CD14-positive monocyte (primary cell): ENCODE results near the gene LASP1NB.

ENCODE experiments used
- DNase-seq, 3 donors: peaks; one replicate each; pipeline ENCODE4 v3.0.0-alpha.2; 2011 to 2022
- H2AFZ ChIP-seq: 2 replicates; pipeline ENCODE4 v1.6.0; 2012; ENCODE audit warnings: mild to moderate bottlenecking, low read depth, low read length, inconsistent platforms; ENCODE audit not compliant: insufficient read depth, poor library complexity, severe bottlenecking
- H3K27ac ChIP-seq, 2 donors: 1 replicate in 1 of 2; 2 replicates in 1 of 2; pipeline ENCODE4 v1.5.1; 2012 to 2013; ENCODE audit warnings: low read length in 2 of 2, control low read depth in 1 of 2, inconsistent platforms in 1 of 2, low read depth in 1 of 2, mild to moderate bottlenecking in 1 of 2
- H3K27me3 ChIP-seq, 2 donors: one replicate each; pipeline versions ENCODE4 v1.6.0 to v1.6.1; 2011 to 2013; ENCODE audit warnings: low read length in 2 of 2; ENCODE audit not compliant: control insufficient read depth in 2 of 2, insufficient read depth in 2 of 2
- H3K36me3 ChIP-seq, 2 donors: replicated peaks in 1 of 2; 1 replicate in 1 of 2; 2 replicates in 1 of 2; pipeline versions ENCODE4 v1.5.1 to v1.6.1; 2012 to 2013; ENCODE audit warnings: low read length in 2 of 2, control low read depth in 1 of 2, inconsistent platforms in 1 of 2, mild to moderate bottlenecking in 1 of 2; ENCODE audit not compliant: insufficient read depth in 2 of 2, control insufficient read depth in 1 of 2
- H3K4me1 ChIP-seq, 2 donors: 1 replicate in 1 of 2; 2 replicates in 1 of 2; pipeline versions ENCODE4 v1.5.1 to v1.6.1; 2012 to 2013; ENCODE audit warnings: low read length in 2 of 2, control low read depth in 1 of 2, inconsistent platforms in 1 of 2, mild to moderate bottlenecking in 1 of 2, moderate library complexity in 1 of 2; ENCODE audit not compliant: insufficient read depth in 2 of 2, control insufficient read depth in 1 of 2
- H3K4me2 ChIP-seq: replicated peaks from 2 replicates; pipeline ENCODE3; 2012; ENCODE audit warnings: low read length, moderate library complexity, mild to moderate bottlenecking; ENCODE audit not compliant: poor library complexity, severe bottlenecking; ENCODE audit errors: extremely low read depth
- H3K4me3 ChIP-seq, 3 experiments: fragments of 200-600 bp in 1 of 3; sonication (generic) in 1 of 3; replicated peaks in 1 of 3; 1 replicate in 2 of 3; 2 replicates in 1 of 3; pipeline ENCODE4 v1.5.1; 2011 to 2013; ENCODE audit warnings: low read length in 3 of 3, mild to moderate bottlenecking in 3 of 3, control low read depth in 2 of 3, low read depth in 2 of 3, inconsistent platforms in 1 of 3, moderate library complexity in 1 of 3
- H3K79me2 ChIP-seq: 2 replicates; pipeline ENCODE4 v1.6.0; 2012; ENCODE audit warnings: mild to moderate bottlenecking, control low read depth, inconsistent platforms, low read length, moderate library complexity; ENCODE audit not compliant: insufficient read depth
- H3K9ac ChIP-seq: 2 replicates; pipeline ENCODE4 v1.6.0; 2017; ENCODE audit warnings: low read length, mild to moderate bottlenecking; ENCODE audit not compliant: insufficient read depth, poor library complexity, severe bottlenecking
- H3K9me3 ChIP-seq, 2 donors: replicated peaks in 1 of 2; 1 replicate in 1 of 2; 2 replicates in 1 of 2; pipeline versions ENCODE4 v1.5.1 to v1.6.1; 2012 to 2013; ENCODE audit warnings: low read length in 2 of 2, control low read depth in 1 of 2; ENCODE audit not compliant: control insufficient read depth in 1 of 2, insufficient read depth in 1 of 2
- H4K20me1 ChIP-seq: 2 replicates; pipeline ENCODE4 v1.6.0; 2012; ENCODE audit warnings: mild to moderate bottlenecking, low read length, control low read depth, moderate library complexity; ENCODE audit not compliant: insufficient read depth
- H3K27ac Mint-ChIP-seq, 7 donors: one replicate each; pipeline ENCODE4 v1.8.0; 2020; ENCODE audit warnings: mild to moderate bottlenecking in 7 of 7, mixed read lengths in 7 of 7, moderate library complexity in 6 of 7, inconsistent platforms in 2 of 7
- H3K27me3 Mint-ChIP-seq, 3 donors: one replicate each; pipeline ENCODE4 v1.8.0; 2021 to 2022; ENCODE audit warnings: low read depth in 3 of 3, mild to moderate bottlenecking in 3 of 3, mixed read lengths in 3 of 3, moderate library complexity in 3 of 3, inconsistent platforms in 1 of 3
- H3K36me3 Mint-ChIP-seq, 2 donors: one replicate each; pipeline ENCODE4 v1.8.0; 2020; ENCODE audit warnings: mixed read lengths in 2 of 2, inconsistent platforms in 1 of 2, mild to moderate bottlenecking in 1 of 2
- H3K4me1 Mint-ChIP-seq: one replicate; pipeline ENCODE4 v1.8.0; 2020; ENCODE audit warnings: mild to moderate bottlenecking, mixed read lengths
- H3K4me3 Mint-ChIP-seq, 2 donors: one replicate each; pipeline ENCODE4 v1.8.0; 2020; ENCODE audit warnings: mild to moderate bottlenecking in 2 of 2, mixed read lengths in 2 of 2, moderate library complexity in 1 of 2
- H3K9me3 Mint-ChIP-seq, 7 donors: one replicate each; pipeline ENCODE4 v1.8.0; 2020 to 2022; ENCODE audit warnings: mixed read lengths in 7 of 7, mild to moderate bottlenecking in 6 of 7, moderate library complexity in 6 of 7, inconsistent platforms in 2 of 7
- CTCF ChIP-seq: fragments of 200-600 bp; IDR thresholded peaks from one replicate; pipeline ENCODE4 v1.8.0; 2022; ENCODE audit warnings: antibody characterized with exemption, mild to moderate bottlenecking
- WGBS: methylation state at CpG from one replicate; pipeline ENCODE4 v1.1.5; 2013; ENCODE audit warnings: missing lambda C conversion rate; ENCODE audit not compliant: insufficient coverage; 5-methylcytosine and 5-hydroxymethylcytosine counted together
- intact Hi-C, 2 donors: fragments of 100-400 bp; cut with micrococcal nuclease; formaldehyde crosslinking; loops; one replicate each; pipeline versions ENCODE4 v1.15.0 to v1.15.1; 2023

The LASP1NB gene

GRCh38 chr17:38961413-38961812 lies 36.0 kb downstream of the LASP1NB start:
- Mint-ChIP-seq H3K36me3 (no peaks in the 10 kb centered on the region), H3K27me3 (peaks cover 0 to 7% (median 4%) of the 10 kb centered on the region in 3 donors), H3K4me3 (no peak overlapping the region), H3K9me3 (peaks cover 0 to 2% (median 0%) of the 10 kb centered on the region in 7 donors), H3K27ac (no peak overlapping the region), H3K4me1 (no peaks in the 10 kb centered on the region)
- Histone ChIP-seq H3K36me3 (no peaks in the 10 kb centered on the region), H3K9me3 (no peaks in the 10 kb centered on the region), H3K79me2 (no peaks in the 10 kb centered on the region), H3K4me3 (no peak overlapping the region), H3K4me1 (no peaks in the 10 kb centered on the region), H3K9ac (no peak overlapping the region), H4K20me1 (no peaks in the 10 kb centered on the region), H3K27ac (no peak overlapping the region), H3K27me3 (no peaks in the 10 kb centered on the region), H2AFZ (no peak overlapping the region), H3K4me2 (no peak overlapping the region)
- no peak for TF ChIP-seq CTCF
- no peak for DNase-seq
- no CpG with 5 or more reads among the region's 4 CpGs for WGBS
- intact Hi-C loops: loop anchor here in 1 of 2 donors (5.0 kb wide), 1 partner anchor 49 kb away; no protein-coding TSS in a partner anchor

- no peaks in the 10 kb centered on the region for H3K9me3 ChIP-seq
- no peaks in the 10 kb centered on the region for H3K36me3 Mint-ChIP-seq
- H3K4me3 Mint-ChIP-seq: peak within 1 kb of the TSS; percentile 71 to 77
- H3K36me3 ChIP-seq: no peaks in the 10 kb centered on the region
- TF ChIP-seq CTCF: no peak
- WGBS: 2% methylated on average over 16 of the region's 21 CpGs
- H3K4me2 ChIP-seq: peak within 1 kb of the TSS; percentile 68
- peak within 1 kb of the TSS; percentile 7 to 73 for H3K27ac ChIP-seq
- DNase-seq: peak; percentile 81 to 86 (median 81)
- H3K27me3 Mint-ChIP-seq: peaks cover 0 to 6% (median 0%) of the 10 kb centered on the region in 3 donors
- peak within 1 kb of the TSS; percentile 75 to 92 (median 87) for H3K27ac Mint-ChIP-seq
- no peaks in the 10 kb centered on the region for H4K20me1 ChIP-seq
- peaks cover 0 to 4% (median 0%) of the 10 kb centered on the region in 7 donors for H3K9me3 Mint-ChIP-seq
- no peaks in the 10 kb centered on the region for H3K27me3 ChIP-seq
- intact Hi-C loops: loop anchor here in 1 of 2 donors (5.0 kb wide), 1 partner anchor 185 kb away; the partner anchor contains the start of gene PLXDC1
- H3K4me3 ChIP-seq: peak within 1 kb of the TSS; percentile 32 to 66 (median 40)
- H3K9ac ChIP-seq: no peak within 1 kb of the TSS
- peaks cover 9% of the 10 kb centered on the region for H3K4me1 Mint-ChIP-seq
- peak within 1 kb of the TSS; percentile 80 for H2AFZ ChIP-seq
- H3K4me1 ChIP-seq: peaks cover 9 to 12% of the 10 kb centered on the region in 2 donors
- H3K79me2 ChIP-seq: no peaks in the 10 kb centered on the region
These were observed 41.9 kb downstream of the LASP1NB start, which contains the start of gene FBXO47 for GRCh38 chr17:38967290-38967738. Gene FBXO47 (minus strand): TSS chr17:38967403. CDS start chr17:38963025, 4,378 bp downstream.
